HepG2 (cell line): Measurements from ENCODE around the gene SHISAL1. TPM values are rescaled to one million over a fixed set of nuclear protein-coding genes. Genes with fewer than 3 reads are reported as not detected.

ENCODE experiments used
- ATAC-seq: fragments of 200-7000 bp; cut with Tn5 transposase; 3 replicates; pipeline ENCODE4 v1.9.1; 2020; ENCODE audit warnings: mild to moderate bottlenecking, moderate library complexity
- BruUV-seq: library from RNA; stranded (reverse); fragments of 400-500 nt; replicated peaks from 2 replicates; lab custom pipeline; 2021; lab: Mats Ljungman, UMichigan
- CTCF ChIA-PET: fragments of 300-600 bp; formaldehyde crosslinking; extraction: SDS; loops from one replicate; lab custom pipeline; 2021; ENCODE audit warnings: low total read pairs, inconsistent platforms, low intra/inter-chr PET ratio; lab: Yijun Ruan, JAX
- POLR2A ChIA-PET: fragments of 350-600 bp; sonication (Branson Sonifier 250); formaldehyde crosslinking; loops from one replicate; lab custom pipeline; 2020; ENCODE audit warnings: antibody characterized with exemption, inconsistent platforms; lab: Yijun Ruan, JAX
- DNase-seq: peaks from one replicate; pipeline ENCODE4 v3.0.0-alpha.2; 2015; ENCODE audit warnings: low spot score
- FAIRE-seq: peaks from 3 replicates; lab custom pipeline; 2011; peaks lifted over from hg19 to GRCh38; lab: Jason Lieb, UNC
- H2AFZ ChIP-seq: one replicate; pipeline ENCODE4 v1.6.1; 2011; ENCODE audit warnings: low read length, inconsistent platforms
- H3K27ac ChIP-seq: fragments of 300-600 bp; 3 replicates; pipeline ENCODE4 v1.8.0; 2011; ENCODE audit warnings: mixed run types, mild to moderate bottlenecking, mixed read lengths, low read length, inconsistent platforms; ENCODE audit not compliant: insufficient read depth; ENCODE audit errors: extremely low read length
- H3K27me3 ChIP-seq, 2 experiments: fragments of 200-600 bp in 1 of 2; 2 replicates in 1 of 2; 3 replicates in 1 of 2; pipeline versions ENCODE4 v1.6.0 to v1.8.0; 2011; ENCODE audit warnings: low read length in 2 of 2, mild to moderate bottlenecking in 2 of 2, moderate library complexity in 2 of 2, inconsistent platforms in 1 of 2; ENCODE audit not compliant: insufficient read depth in 2 of 2, control insufficient read depth in 1 of 2
- H3K36me3 ChIP-seq, 2 experiments: fragments of 200-600 bp in 1 of 2; replicated peaks in 1 of 2; 2 replicates in 1 of 2; 3 replicates in 1 of 2; pipeline versions ENCODE4 v1.5.1 to v1.8.0; 2011; ENCODE audit warnings: low read length in 2 of 2, inconsistent platforms in 1 of 2; ENCODE audit not compliant: insufficient read depth in 2 of 2, control insufficient read depth in 1 of 2
- H3K4me1 ChIP-seq: 2 replicates; pipeline ENCODE4 v1.5.1; 2012; ENCODE audit warnings: low read length, inconsistent platforms; ENCODE audit not compliant: insufficient read depth
- H3K4me2 ChIP-seq: 2 replicates; pipeline ENCODE4 v1.6.0; 2011; ENCODE audit warnings: low read depth, low read length, inconsistent platforms
- H3K4me3 ChIP-seq, 3 experiments: fragments of 200-600 bp in 1 of 3; sonication (generic), shearing (Covaris generic) in 1 of 3; replicated peaks in 1 of 3; 2 replicates each; pipeline ENCODE4 v1.5.1; 2011 to 2016; ENCODE audit warnings: low read length in 3 of 3, inconsistent platforms in 2 of 3, low read depth in 2 of 3, mild to moderate bottlenecking in 2 of 3, control low read depth in 1 of 3, mixed read lengths in 1 of 3; ENCODE audit not compliant: insufficient read depth in 1 of 3
- H3K79me2 ChIP-seq: one replicate; pipeline ENCODE4 v1.6.1; 2011; ENCODE audit warnings: low read length, inconsistent platforms; ENCODE audit not compliant: insufficient read depth
- H3K9ac ChIP-seq: 2 replicates; pipeline ENCODE4 v1.6.0; 2011; ENCODE audit warnings: mild to moderate bottlenecking, low read depth, low read length, inconsistent platforms; ENCODE audit not compliant: insufficient read depth
- H3K9me3 ChIP-seq: 2 replicates; pipeline ENCODE4 v1.5.1; 2012; ENCODE audit warnings: mild to moderate bottlenecking, low read length
- H4K20me1 ChIP-seq: 2 replicates; pipeline ENCODE4 v1.6.0; 2011; ENCODE audit warnings: inconsistent platforms, mild to moderate bottlenecking, low read length, moderate library complexity; ENCODE audit not compliant: insufficient read depth
- FUBP1 ChIP-seq: sonication (generic); formaldehyde crosslinking; IDR thresholded peaks from 2 replicates; pipeline ENCODE4 v1.5.1; 2020; ENCODE audit warnings: missing genetic modification reagents, mild to moderate bottlenecking, borderline replicate concordance
- KLF9 ChIP-seq: IDR thresholded peaks from 2 replicates; pipeline ENCODE4 v1.6.1; 2016; ENCODE audit warnings: low read depth
- LCORL ChIP-seq, 2 experiments: fragments of 450-650 bp in 1 of 2; sonication (generic) in 1 of 2; formaldehyde crosslinking in 1 of 2; IDR thresholded peaks; 2 replicates each; pipeline versions ENCODE4 v1.5.0 to v1.6.1; 2017 to 2020; ENCODE audit warnings: antibody characterized with exemption in 1 of 2, missing genetic modification reagents in 1 of 2
- NFRKB ChIP-seq: fragments of 450-650 bp; IDR thresholded peaks from 2 replicates; pipeline ENCODE4 v1.6.1; 2017
- RERE ChIP-seq: IDR thresholded peaks from 2 replicates; pipeline ENCODE4 v1.6.1; 2016; ENCODE audit warnings: low read depth, missing genetic modification reagents, missing compliant biosample characterization
- SALL2 ChIP-seq: sonication (generic); formaldehyde crosslinking; IDR thresholded peaks from 2 replicates; pipeline ENCODE4 v1.8.1; 2023; ENCODE audit warnings: mild to moderate bottlenecking, missing genetic modification reagents, inconsistent platforms
- SP140L ChIP-seq: sonication (generic); formaldehyde crosslinking; IDR thresholded peaks from 2 replicates; pipeline ENCODE4 v1.4.0; 2020; ENCODE audit warnings: missing genetic modification reagents, borderline replicate concordance
- ZBTB44 ChIP-seq: sonication (generic); formaldehyde crosslinking; IDR thresholded peaks from 2 replicates; pipeline ENCODE4 v1.4.0; 2020; ENCODE audit warnings: missing genetic modification reagents
- ZNF292 ChIP-seq: sonication (generic); formaldehyde crosslinking; IDR thresholded peaks from 2 replicates; pipeline ENCODE4 v1.8.1; 2022; ENCODE audit warnings: mild to moderate bottlenecking, low read depth, missing genetic modification reagents, borderline replicate concordance
- ZNF512 ChIP-seq: sonication (generic); formaldehyde crosslinking; IDR thresholded peaks from 2 replicates; pipeline ENCODE4 v1.4.0; 2020; ENCODE audit warnings: mild to moderate bottlenecking, missing genetic modification reagents
- WGBS: methylation state at CpG from one replicate; pipeline ENCODE4 v1.1.6; 2017; ENCODE audit warnings: low lambda C conversion rate; 5-methylcytosine and 5-hydroxymethylcytosine counted together
- in situ Hi-C: cut with HindIII; loops from 2 replicates; pipeline ENCODE4 v1.10.0; 2017; ENCODE audit warnings: low pct_unique_long_range_greater_than_20kb; ENCODE audit not compliant: extremely low pct_ligation_motif_present
- intact Hi-C: fragments of 100-400 bp; cut with micrococcal nuclease; formaldehyde crosslinking; loops from one replicate; pipeline ENCODE4 v1.10.0; 2022; ENCODE audit not compliant: unreplicated experiment
- polyA plus RNA-seq, 8 experiments: library from polyadenylated mRNA; depleted of rRNA in 3 of 8; stranded (reverse) in 7 of 8; unstranded in 1 of 8; fragments of >200 nt; fragmentation: Illumina TruSeq in 4 of 8; extraction: Trizol in 4 of 8; gene quantifications; 2 replicates each; pipeline versions ENCODE4 v1.2.1 to v1.2.3, GENCODE V29; 2011 to 2016; ENCODE audit warnings: low read depth in 4 of 8, missing spikeins in 1 of 8, mixed read lengths in 1 of 8; ENCODE audit not compliant: insufficient read depth in 1 of 8
- total RNA-seq, 5 experiments: library from RNA; depleted of rRNA; stranded (reverse); fragments of >200 nt; fragmentation: Illumina TruSeq; extraction: Trizol; gene quantifications; 2 replicates each; pipeline ENCODE4 v1.2.3, GENCODE V29; 2016; ENCODE audit warnings: low read depth in 1 of 5

Gene SHISAL1
- total and polyA plus RNA-seq, 2 of the 13 experiments (the other 11 are each of a cell fraction or from before 2014, with no cell fraction given), result not detected

GRCh38 chr22:44199866-44200265 is 112.9 kb downstream of the SHISAL1 start (continued):
- TF ChIP-seq RERE, result no peak
- no peak for TF ChIP-seq ZBTB44 (CRISPR knock-in tag)
- no peak for TF ChIP-seq KLF9 (CRISPR knock-in tag)
- no peak for TF ChIP-seq NFRKB

- no peak overlapping the region for H3K27ac ChIP-seq
- WGBS, result 1% methylated on average over 2 of the region's 2 CpGs
- no peak for FAIRE-seq
- TF ChIP-seq FUBP1 (CRISPR knock-in tag) (no peak), ZNF512 (no peak), ZNF292 (CRISPR knock-in tag) (no peak), SALL2 (CRISPR knock-in tag) (no peak), LCORL (IDR thresholded peaks at IDR 0.05) (no peak), LCORL (CRISPR knock-in tag; IDR thresholded peaks at IDR 0.05) (no peak), SP140L (CRISPR knock-in tag) (no peak)
These were observed 113.6 kb downstream of the SHISAL1 start for GRCh38 chr22:44199164-44199563.

More at GRCh38 chr22:44199164-44199563, 113.6 kb downstream of the SHISAL1 start:
- in situ Hi-C loops, result no loop called here
- POLR2A ChIA-PET, result no interaction called here
- no peak overlapping the region for H3K4me2 ChIP-seq
- ATAC-seq, result no peak
- H3K79me2 ChIP-seq, result no peaks in the 10 kb centered on the region
- intact Hi-C loops, result no loop called here
- no peak overlapping the region for H2AFZ ChIP-seq
- no peak overlapping the region for H3K9ac ChIP-seq
- H3K4me3 ChIP-seq, result no peak overlapping the region
- H3K4me1 ChIP-seq, result no peaks in the 10 kb centered on the region
- no TSS peak for BruUV-seq
- DNase-seq, result no peak
- H3K27me3 ChIP-seq, result peaks cover 5 to 35% of the 10 kb centered on the region in 2 experiments; a peak in 4 of 5 replicates
- H3K9me3 ChIP-seq, result no peaks in the 10 kb centered on the region
- H3K36me3 ChIP-seq, result no peaks in the 10 kb centered on the region
- no peaks in the 10 kb centered on the region for H4K20me1 ChIP-seq
- CTCF ChIA-PET, result no interaction called here
